Lung (tissue), 13 donors: ENCODE measurements around the gene ZNF425. TPM values are rescaled to one million over a fixed set of nuclear protein-coding genes. Genes with fewer than 3 reads are reported as not detected.

Source experiments
- ATAC-seq: fragments of 200-7000 bp; cut with Tn5 transposase; one replicate; pipeline ENCODE4 v1.9.1; 2020; ENCODE audit warnings: moderate number of reproducible peaks; ENCODE audit not compliant: insufficient read depth, low FRiP score
- DNase-seq, 3 donors: peaks; one replicate each; pipeline ENCODE4 v3.0.0-alpha.2; 2013 to 2017
- H3K27ac ChIP-seq, 2 donors: one replicate each; pipeline ENCODE4 v1.5.1; 2013; ENCODE audit warnings: mild to moderate bottlenecking in 2 of 2, moderate library complexity in 2 of 2, control low read depth in 1 of 2, inconsistent platforms in 1 of 2, low read depth in 1 of 2, low read length in 1 of 2
- H3K27me3 ChIP-seq, 3 donors: one replicate each; pipeline ENCODE4 v1.5.1; 2013; ENCODE audit warnings: low read length in 2 of 3; ENCODE audit not compliant: control insufficient read depth in 3 of 3, insufficient read depth in 3 of 3
- H3K36me3 ChIP-seq, 4 donors: one replicate each; pipeline ENCODE4 v1.5.1; 2013; ENCODE audit warnings: low read length in 4 of 4, mild to moderate bottlenecking in 1 of 4, moderate library complexity in 1 of 4; ENCODE audit not compliant: control insufficient read depth in 4 of 4, insufficient read depth in 4 of 4
- H3K4me1 ChIP-seq, 5 donors: one replicate each; pipeline ENCODE4 v1.5.1; 2013; ENCODE audit warnings: low read length in 5 of 5, mild to moderate bottlenecking in 2 of 5, moderate library complexity in 1 of 5; ENCODE audit not compliant: control insufficient read depth in 5 of 5, insufficient read depth in 5 of 5
- H3K4me3 ChIP-seq: one replicate; pipeline ENCODE4 v1.5.1; 2013; ENCODE audit warnings: mild to moderate bottlenecking, control low read depth, moderate library complexity
- H3K9ac ChIP-seq, 2 donors: one replicate each; pipeline ENCODE4 v1.5.1; 2013; ENCODE audit warnings: low read length in 2 of 2, control low read depth in 1 of 2; ENCODE audit not compliant: insufficient read depth in 1 of 2
- H3K9me3 ChIP-seq, 4 donors: one replicate each; pipeline ENCODE4 v1.5.1; 2013; ENCODE audit warnings: low read length in 3 of 4, mild to moderate bottlenecking in 1 of 4, moderate library complexity in 1 of 4; ENCODE audit not compliant: control insufficient read depth in 4 of 4, insufficient read depth in 3 of 4
- WGBS, 2 donors: extraction: QIAGEN DNeasy Blood & Tissue Kit; methylation state at CpG; one replicate each; pipeline ENCODE4 v1.1.7; 2013; 5-methylcytosine and 5-hydroxymethylcytosine counted together
- polyA plus RNA-seq, 2 donors: library from polyadenylated mRNA; stranded (reverse); fragments of 200-250 nt; gene quantifications; one replicate each; pipeline ENCODE4 v1.2.1, GENCODE V29; 2013
- small RNA-seq: library from RNA; depleted of rRNA; stranded (forward); fragments of <200 nt; gene quantifications from one replicate; pipeline ENCODE3, GENCODE V24; 2014; ENCODE audit warnings: low replicate concordance
- total RNA-seq, 2 donors: library from RNA; depleted of rRNA in 1 of 2; stranded (reverse); fragments of >200 nt in 1 of 2; gene quantifications; one replicate each; pipeline ENCODE4 v1.2.1, GENCODE V29; 2014 to 2021
- TF ChIP-seq, protein P1 (sequence below): IDR thresholded peaks from 2 replicates; pipeline ENCODE4 v1.5.1; 2012; ENCODE audit warnings: mild to moderate bottlenecking; ENCODE audit errors: control extremely low read depth, extremely low read depth
- donor health status: control.
- donor health status: control.
- donor health status: Bipolar disorder and iron deficiency.
- donor health status: healthy.
- donor health status: DM: yes; HTN: yes; CAD: no.

Gene ZNF425
- total and polyA plus RNA-seq, 4 donors: 0.55 to 2.8 (median 1.2) TPM

GRCh38 chr7:149053885-149054284 lies 72.2 kb downstream of the ZNF425 start:
- DNase-seq: no peak

DNA sequence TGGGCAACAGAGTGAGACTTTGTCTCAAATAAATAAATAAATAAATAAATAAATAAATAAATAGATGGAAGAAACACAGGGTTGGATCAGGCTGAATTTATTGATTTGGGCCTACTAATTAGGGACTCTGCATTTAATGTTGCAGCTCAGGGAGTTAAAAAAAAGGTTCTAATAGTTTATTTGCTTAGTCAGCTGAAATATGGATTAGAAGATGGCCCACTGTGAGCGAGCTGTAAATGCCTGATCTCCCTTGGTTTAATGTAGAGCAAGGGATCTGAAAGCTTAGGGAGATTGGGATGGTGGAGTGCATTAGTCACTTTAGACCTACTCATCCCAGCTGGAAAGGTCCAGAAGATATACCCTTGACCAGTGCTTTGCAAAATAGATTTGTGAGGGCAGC lies 72.7 kb downstream of the ZNF425 start:
- Histone ChIP-seq H3K27me3 (no peaks in the 10 kb centered on the region), H3K4me3 (no peak overlapping the region), H3K4me1 (no peaks in the 10 kb centered on the region), H3K36me3 (no peaks in the 10 kb centered on the region), H3K9me3 (peaks cover 0 to 2% (median 0%) of the 10 kb centered on the region in 4 donors), H3K27ac (no peak overlapping the region), H3K9ac (no peak overlapping the region)
- ATAC-seq (no peak), DNase-seq (no peak)
- 89% methylated on average over 1 of the region's 1 CpG for WGBS, 2 donors
- TF ChIP-seq, protein P1, sequence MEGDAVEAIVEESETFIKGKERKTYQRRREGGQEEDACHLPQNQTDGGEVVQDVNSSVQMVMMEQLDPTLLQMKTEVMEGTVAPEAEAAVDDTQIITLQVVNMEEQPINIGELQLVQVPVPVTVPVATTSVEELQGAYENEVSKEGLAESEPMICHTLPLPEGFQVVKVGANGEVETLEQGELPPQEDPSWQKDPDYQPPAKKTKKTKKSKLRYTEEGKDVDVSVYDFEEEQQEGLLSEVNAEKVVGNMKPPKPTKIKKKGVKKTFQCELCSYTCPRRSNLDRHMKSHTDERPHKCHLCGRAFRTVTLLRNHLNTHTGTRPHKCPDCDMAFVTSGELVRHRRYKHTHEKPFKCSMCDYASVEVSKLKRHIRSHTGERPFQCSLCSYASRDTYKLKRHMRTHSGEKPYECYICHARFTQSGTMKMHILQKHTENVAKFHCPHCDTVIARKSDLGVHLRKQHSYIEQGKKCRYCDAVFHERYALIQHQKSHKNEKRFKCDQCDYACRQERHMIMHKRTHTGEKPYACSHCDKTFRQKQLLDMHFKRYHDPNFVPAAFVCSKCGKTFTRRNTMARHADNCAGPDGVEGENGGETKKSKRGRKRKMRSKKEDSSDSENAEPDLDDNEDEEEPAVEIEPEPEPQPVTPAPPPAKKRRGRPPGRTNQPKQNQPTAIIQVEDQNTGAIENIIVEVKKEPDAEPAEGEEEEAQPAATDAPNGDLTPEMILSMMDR: no peak

More at GRCh38 chr7:149053885-149054284, 72.2 kb downstream of the ZNF425 start:
- H3K4me3 ChIP-seq: no peak overlapping the region
- H3K27me3 ChIP-seq: no peaks in the 10 kb centered on the region
- H3K4me1 ChIP-seq: no peaks in the 10 kb centered on the region
- H3K36me3 ChIP-seq: no peaks in the 10 kb centered on the region
- ATAC-seq: no peak
- no peak overlapping the region for H3K27ac ChIP-seq
- H3K9ac ChIP-seq: no peak overlapping the region
- TF ChIP-seq, protein P1: no peak
- WGBS, 2 donors: 89 to 96% methylated on average over 8 of the region's 8 CpGs
- no peaks in the 10 kb centered on the region for H3K9me3 ChIP-seq

Small RNAs within 50 kb of the gene (small RNA-seq; reads per million reads assigned to genes)
- gene COX6B1P1 (not detected), gene RN7SL521P (0.87 reads per million, percentile 78 among the genes with 10 or more reads in this experiment)

Other genes with a start within 250 kb of the ZNF425 start
- 10 to 100 TPM in 1 of 2 donors, 1 to 10 TPM in 1; 4.6 to 14.8 TPM for gene EZH2, start 242.0 kb downstream of the ZNF425 start, total RNA-seq
- gene EZH2, start 242.0 kb downstream of the ZNF425 start, polyA plus RNA-seq: 1 to 10 TPM; 3.6 to 4.3 TPM
- gene PDIA4, start 97.8 kb downstream of the ZNF425 start, total RNA-seq: 100 to 1,000 TPM in 1 of 2 donors, 10 to 100 TPM in 1; 90.6 to 213 TPM
- 100 to 1,000 TPM in 1 of 2 donors, 10 to 100 TPM in 1; 48.6 to 204 TPM for gene PDIA4, start 97.8 kb downstream of the ZNF425 start, polyA plus RNA-seq
- gene ZNF786, start 35.6 kb downstream of the ZNF425 start, total RNA-seq: 1 to 10 TPM; 5.5 to 5.9 TPM
- gene ZNF786, start 35.6 kb downstream of the ZNF425 start, polyA plus RNA-seq: 1 to 10 TPM; 2.0 to 3.4 TPM
- 10 to 100 TPM; 12.7 to 14.6 TPM for gene ZNF398, start 21.1 kb upstream of the ZNF425 start, total RNA-seq
- gene ZNF398, start 21.1 kb upstream of the ZNF425 start, polyA plus RNA-seq: 1 to 10 TPM; 3.0 to 4.1 TPM
- 10 to 100 TPM; 24.5 to 35.8 TPM for gene ZNF282, start 69.2 kb upstream of the ZNF425 start, total RNA-seq
- gene ZNF282, start 69.2 kb upstream of the ZNF425 start, polyA plus RNA-seq: 10 to 100 TPM in 1 of 2 donors, 1 to 10 TPM in 1; 8.7 to 11.2 TPM
- gene ZNF212, start 113.3 kb upstream of the ZNF425 start, total RNA-seq: 10 to 100 TPM; 10.0 to 10.2 TPM
- 1 to 10 TPM; 5.7 to 7.0 TPM for gene ZNF212, start 113.3 kb upstream of the ZNF425 start, polyA plus RNA-seq
- 10 to 100 TPM in 1 of 2 donors, 1 to 10 TPM in 1; 7.5 to 16.3 TPM for gene ZNF783, start 135.9 kb upstream of the ZNF425 start, total RNA-seq
- 1 to 10 TPM; 6.2 to 7.8 TPM for gene ZNF783, start 135.9 kb upstream of the ZNF425 start, polyA plus RNA-seq